A673 (cell line): ENCODE data around the gene STARD7.

Source experiments
- CTCF ChIP-seq: fragments of 300-800, 200-600 bp; sonication (generic); conservative IDR thresholded peaks from 2 replicates; pipeline ENCODE4 v1.5.1; 2017; ENCODE audit warnings: low read depth, mild to moderate bottlenecking, antibody characterized with exemption, low read length, moderate library complexity, mixed read lengths
- EZH2 ChIP-seq: fragments of 200-600 bp; sonication (generic); IDR thresholded peaks from 2 replicates; pipeline ENCODE4 v1.6.1; 2017; ENCODE audit warnings: borderline replicate concordance, low read depth, mild to moderate bottlenecking, mixed read lengths, antibody characterized with exemption, low read length; ENCODE audit not compliant: poor library complexity, severe bottlenecking

DNA sequence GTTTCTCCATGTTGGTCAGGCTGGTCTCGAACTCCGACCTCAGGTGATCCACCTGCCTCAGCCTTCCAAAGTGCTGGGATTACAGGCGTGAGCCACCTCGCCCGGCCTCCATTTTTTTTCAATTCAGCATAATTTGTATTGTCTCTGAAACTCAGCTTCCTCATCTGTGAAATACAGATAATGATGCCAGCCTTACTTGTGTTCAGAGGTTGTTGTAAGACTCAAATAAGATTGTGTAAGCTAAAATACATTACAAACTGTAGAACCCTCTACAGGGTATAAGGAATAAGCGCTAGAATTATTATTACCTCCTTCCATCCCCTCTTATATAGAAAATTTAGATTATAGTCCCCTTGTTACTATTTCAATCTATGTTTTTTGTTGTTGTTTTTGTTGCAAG is 24.8 kb upstream of the STARD7 start:
- no peak for TF ChIP-seq CTCF
- TF ChIP-seq EZH2 = no peak
